SJSA1 (cell line): ENCODE measurements around the gene PTPRD. TPM values are rescaled to one million over a fixed set of nuclear protein-coding genes. Genes with fewer than 3 reads are reported as not detected.
"Not testable (repeated sequence)": the region's sequence is repeated elsewhere in the genome, so short reads cannot be mapped to it uniquely, and the experiment has no call there.

ENCODE experiments used
- DNase-seq, 2 experiments: peaks; one replicate each; pipeline ENCODE4 v3.0.0-alpha.2; 2015 to 2020; ENCODE audit warnings: low spot score in 2 of 2, low read depth in 1 of 2
- H3K27ac ChIP-seq: fragments of 250-450 bp; sonication (Bioruptor Pico); 2 replicates; pipeline ENCODE4 v1.5.1; 2020; ENCODE audit warnings: mild to moderate bottlenecking, moderate library complexity
- H3K27me3 ChIP-seq: fragments of 250-450 bp; sonication (Bioruptor Pico); replicated peaks from 2 replicates; pipeline ENCODE4 v1.5.1; 2020; ENCODE audit warnings: mild to moderate bottlenecking, moderate library complexity
- H3K36me3 ChIP-seq: fragments of 250-450 bp; sonication (Bioruptor Pico); 2 replicates; pipeline ENCODE4 v1.5.1; 2020; ENCODE audit warnings: mild to moderate bottlenecking
- H3K4me1 ChIP-seq: fragments of 250-450 bp; sonication (Bioruptor Pico); replicated peaks from 2 replicates; pipeline ENCODE4 v1.6.1; 2021; ENCODE audit warnings: mild to moderate bottlenecking
- H3K4me3 ChIP-seq: fragments of 250-450 bp; sonication (Bioruptor Pico); 2 replicates; pipeline ENCODE4 v1.5.1; 2020; ENCODE audit warnings: mild to moderate bottlenecking
- H3K9me3 ChIP-seq: fragments of 250-450 bp; sonication (Bioruptor Pico); replicated peaks from 2 replicates; pipeline ENCODE4 v1.5.1; 2020; ENCODE audit warnings: mild to moderate bottlenecking
- total RNA-seq: library from RNA; depleted of rRNA; stranded (reverse); fragments of >200 nt; shearing (Covaris generic); gene quantifications from 2 replicates; pipeline ENCODE4 v1.2.3, GENCODE V29; 2014

The PTPRD gene
- total RNA-seq, 1 experiment from 2014 or later, result not detected

- H3K9me3 ChIP-seq, result no peaks in the 10 kb centered on the region
- DNase-seq, result no peak
- no peaks in the 10 kb centered on the region for H3K27me3 ChIP-seq
- no peaks in the 10 kb centered on the region for H3K36me3 ChIP-seq
- H3K4me3 ChIP-seq, result no peak overlapping the region
- no peaks in the 10 kb centered on the region for H3K4me1 ChIP-seq
- H3K27ac ChIP-seq, result no peak overlapping the region
These were observed 1090.4 kb downstream of the PTPRD start for GRCh38 chr9:9522406-9522805.

DNA sequence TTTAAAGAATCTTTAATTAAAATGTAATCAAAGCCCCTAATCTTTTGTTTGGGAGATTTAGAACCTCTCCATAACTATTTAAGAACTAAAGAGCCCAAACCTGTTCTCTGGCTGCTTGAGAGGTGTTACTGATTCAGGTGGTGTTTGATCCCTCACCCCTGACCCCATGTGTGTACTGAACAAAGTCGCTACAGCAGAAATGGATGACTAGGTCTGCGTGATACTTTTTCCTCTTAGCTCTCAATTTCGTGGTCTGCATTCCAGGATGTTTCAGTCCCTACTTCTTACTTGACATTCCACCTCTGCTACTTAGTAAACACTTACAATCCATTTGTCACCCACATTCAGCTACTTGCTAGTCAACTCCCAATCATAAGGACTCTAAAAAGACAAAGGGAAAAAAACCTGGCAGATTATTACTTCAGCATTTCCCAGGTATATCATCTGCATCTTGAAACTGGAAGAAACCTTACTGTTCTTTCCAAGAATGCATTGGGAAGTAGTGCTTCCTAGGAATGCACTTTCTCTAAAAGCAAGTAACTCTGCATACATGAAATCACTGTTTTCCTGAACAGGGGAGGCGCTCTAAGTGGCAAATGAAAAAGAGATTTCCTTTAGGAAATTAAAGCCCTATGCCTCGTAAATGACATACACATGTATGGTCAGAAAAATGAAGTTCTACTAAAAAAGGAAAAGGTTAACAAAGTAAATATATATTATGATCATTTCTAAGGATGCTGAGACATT, 1091.6 kb downstream of the PTPRD start:
- Histone ChIP-seq H3K36me3 (no peaks in the 10 kb centered on the region), H3K4me3 (no peak overlapping the region), H3K4me1 (no peaks in the 10 kb centered on the region), H3K9me3 (no peaks in the 10 kb centered on the region), H3K27me3 (no peaks in the 10 kb centered on the region), H3K27ac (no peak overlapping the region)
- no peak for DNase-seq

DNA sequence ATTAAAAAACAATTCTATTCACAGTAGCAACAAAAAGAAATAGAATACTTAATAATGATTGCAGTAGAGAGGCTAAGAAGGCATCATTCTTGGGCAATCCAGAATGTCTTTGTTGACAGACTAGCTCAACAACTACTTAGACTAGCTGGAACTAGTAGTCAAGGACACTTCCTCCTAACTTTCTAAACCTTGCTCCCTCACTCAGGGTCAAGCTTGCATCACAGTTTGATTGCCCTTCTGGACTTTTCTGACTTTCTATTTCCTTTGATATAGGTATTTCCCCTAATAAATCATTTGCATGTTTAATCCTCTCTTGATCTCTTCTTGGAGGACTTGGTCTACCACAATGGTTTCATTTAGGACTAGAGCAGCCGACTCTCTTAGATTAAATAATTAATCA, 1107.9 kb downstream of the PTPRD start:
- no peaks in the 10 kb centered on the region for H3K4me1 ChIP-seq
- no peak for DNase-seq
- H3K27ac ChIP-seq, result no peak overlapping the region
- H3K9me3 ChIP-seq, result no peaks in the 10 kb centered on the region
- H3K27me3 ChIP-seq, result no peaks in the 10 kb centered on the region
- H3K4me3 ChIP-seq, result no peak overlapping the region
- H3K36me3 ChIP-seq, result no peaks in the 10 kb centered on the region

- H3K36me3 ChIP-seq, result no peaks in the 10 kb centered on the region
- no peaks in the 10 kb centered on the region for H3K4me1 ChIP-seq
- H3K27ac ChIP-seq, result no peak overlapping the region
- H3K9me3 ChIP-seq, result no peaks in the 10 kb centered on the region
- H3K27me3 ChIP-seq, result no peaks in the 10 kb centered on the region
- no peak overlapping the region for H3K4me3 ChIP-seq
- DNase-seq, result no peak
These were observed 1113.3 kb downstream of the PTPRD start for GRCh38 chr9:9499546-9499945.

DNA sequence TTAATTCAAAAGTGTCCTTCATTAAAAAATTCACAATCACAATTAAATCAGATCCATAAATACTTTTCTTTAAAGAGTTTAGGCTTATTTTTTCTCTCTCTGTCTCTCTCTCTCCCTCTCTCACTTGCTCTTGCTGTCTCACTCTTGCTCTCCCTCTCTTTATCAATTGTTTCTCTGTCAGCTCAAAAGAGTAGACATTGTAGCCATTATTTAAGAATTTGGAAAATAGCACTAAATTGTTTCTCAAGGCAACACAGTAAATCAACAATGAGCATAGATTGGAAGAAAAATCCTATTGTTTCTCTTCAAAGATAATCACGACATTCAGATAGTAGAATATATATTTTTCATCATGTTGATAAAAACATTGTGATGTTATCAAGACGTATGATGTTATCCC, 1114.0 kb downstream of the PTPRD start:
- no peak overlapping the region for H3K4me3 ChIP-seq
- no peaks in the 10 kb centered on the region for H3K9me3 ChIP-seq
- no peaks in the 10 kb centered on the region for H3K27me3 ChIP-seq
- no peak overlapping the region for H3K27ac ChIP-seq
- no peaks in the 10 kb centered on the region for H3K36me3 ChIP-seq
- no peak for DNase-seq
- no peaks in the 10 kb centered on the region for H3K4me1 ChIP-seq

GRCh38 chr9:9498128-9498527, 1114.7 kb downstream of the PTPRD start:
- no peak overlapping the region for H3K4me3 ChIP-seq
- no peaks in the 10 kb centered on the region for H3K27me3 ChIP-seq
- H3K4me1 ChIP-seq, result no peaks in the 10 kb centered on the region
- no peak for DNase-seq
- no peak overlapping the region for H3K27ac ChIP-seq
- H3K9me3 ChIP-seq, result no peaks in the 10 kb centered on the region
- H3K36me3 ChIP-seq, result no peaks in the 10 kb centered on the region

DNA sequence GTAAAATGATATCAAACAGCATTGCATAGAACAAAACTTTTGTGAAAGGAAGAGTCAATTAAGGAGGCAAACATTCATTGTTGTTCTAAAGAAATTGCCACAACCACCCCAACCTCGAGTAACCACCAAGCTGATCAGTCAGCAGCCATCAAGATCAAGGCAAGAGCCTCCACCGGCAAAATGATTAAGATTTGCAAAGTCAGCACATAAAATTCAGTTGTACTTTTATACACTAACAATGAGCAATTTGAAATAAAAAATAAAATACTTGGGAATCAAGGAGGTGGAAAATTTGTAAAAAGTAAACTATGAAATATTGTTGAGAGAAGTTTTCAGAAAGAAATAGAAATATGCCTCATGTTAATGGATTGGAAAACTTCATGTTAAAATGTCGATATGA, 1118.5 kb downstream of the PTPRD start:
- Histone ChIP-seq H3K36me3 (no peaks in the 10 kb centered on the region), H3K4me1 (no peaks in the 10 kb centered on the region), H3K27me3 (no peaks in the 10 kb centered on the region), H3K27ac (no peak overlapping the region), H3K4me3 (no peak overlapping the region), H3K9me3 (no peaks in the 10 kb centered on the region)
- DNase-seq, result no peak

DNA sequence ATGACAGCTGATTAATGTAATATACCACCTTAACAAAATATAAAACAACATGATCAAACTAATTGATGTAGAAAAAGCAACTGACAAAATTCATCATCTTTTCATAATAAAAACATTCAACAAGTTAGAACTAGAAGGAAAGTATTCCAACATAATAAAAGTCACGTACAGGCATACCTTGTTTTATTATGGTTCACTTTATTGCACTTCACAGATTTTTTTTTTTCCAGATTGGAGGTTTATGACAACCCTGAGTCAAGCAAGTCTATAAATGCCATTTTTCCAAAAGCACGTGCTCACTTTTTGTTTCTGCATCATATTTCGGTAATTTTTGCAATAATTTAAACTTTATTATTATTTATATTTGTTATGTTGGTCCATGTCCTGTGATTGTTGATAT, 1120.3 kb downstream of the PTPRD start:
- Histone ChIP-seq H3K4me3 (no peak overlapping the region), H3K4me1 (no peaks in the 10 kb centered on the region), H3K27ac (no peak overlapping the region), H3K27me3 (no peaks in the 10 kb centered on the region), H3K9me3 (no peaks in the 10 kb centered on the region), H3K36me3 (no peaks in the 10 kb centered on the region)
- DNase-seq, result no peak

- no peak for DNase-seq
- Histone ChIP-seq H3K4me3 (no peak overlapping the region), H3K36me3 (no peaks in the 10 kb centered on the region), H3K9me3 (no peaks in the 10 kb centered on the region), H3K4me1 (no peaks in the 10 kb centered on the region), H3K27ac (no peak overlapping the region), H3K27me3 (no peaks in the 10 kb centered on the region)
These were observed 1123.6 kb downstream of the PTPRD start for GRCh38 chr9:9489183-9489582.

DNA sequence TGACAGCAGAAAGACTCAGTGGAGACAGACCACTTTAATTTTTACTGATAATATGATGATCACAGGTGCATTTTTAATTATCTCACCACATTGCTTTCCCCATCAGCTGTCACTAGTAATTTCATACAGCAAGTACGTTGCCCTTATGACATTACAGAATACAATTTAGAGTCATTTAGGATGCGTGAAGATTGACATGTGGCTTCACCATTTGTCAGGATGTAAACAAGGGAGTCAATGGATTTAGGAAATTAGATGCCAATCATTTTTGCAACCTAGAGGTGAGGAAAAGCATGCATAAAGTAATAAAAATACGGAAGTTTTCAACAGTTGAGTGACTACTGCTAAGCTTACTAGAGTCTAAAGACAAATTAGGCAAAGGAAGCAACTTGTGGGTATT, 1129.6 kb downstream of the PTPRD start:
- no peak overlapping the region for H3K4me3 ChIP-seq
- no peaks in the 10 kb centered on the region for H3K27me3 ChIP-seq
- no peaks in the 10 kb centered on the region for H3K9me3 ChIP-seq
- no peaks in the 10 kb centered on the region for H3K36me3 ChIP-seq
- no peak overlapping the region for H3K27ac ChIP-seq
- DNase-seq, result no peak
- no peaks in the 10 kb centered on the region for H3K4me1 ChIP-seq

GRCh38 chr9:9478741-9479140, 1134.1 kb downstream of the PTPRD start:
- Histone ChIP-seq H3K4me3 (no peak overlapping the region), H3K9me3 (no peaks in the 10 kb centered on the region), H3K4me1 (no peaks in the 10 kb centered on the region), H3K36me3 (no peaks in the 10 kb centered on the region), H3K27ac (no peak overlapping the region), H3K27me3 (no peaks in the 10 kb centered on the region)
- DNase-seq, result no peak

DNA sequence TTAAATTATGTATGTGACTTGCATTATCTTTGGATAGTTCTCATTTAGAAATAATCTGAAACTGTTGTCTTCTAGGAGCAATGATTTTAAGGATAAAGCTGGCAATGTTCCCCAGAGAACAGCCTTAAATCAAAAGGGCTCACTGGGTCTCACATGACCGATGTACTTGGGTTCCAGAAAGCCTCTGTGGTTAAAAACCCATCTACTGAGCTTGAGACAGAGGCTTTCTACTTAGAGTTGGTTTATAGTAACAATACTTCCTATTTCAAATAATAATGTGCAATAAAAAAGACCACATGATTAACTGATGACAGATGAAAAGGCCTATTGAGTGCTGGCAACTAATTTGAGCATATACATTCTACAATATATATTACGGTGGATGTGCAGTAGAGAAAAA, 1143.5 kb downstream of the PTPRD start:
- H3K9me3 ChIP-seq, result no peaks in the 10 kb centered on the region
- H3K27me3 ChIP-seq, result no peaks in the 10 kb centered on the region
- no peaks in the 10 kb centered on the region for H3K4me1 ChIP-seq
- H3K36me3 ChIP-seq, result no peaks in the 10 kb centered on the region
- no peak overlapping the region for H3K4me3 ChIP-seq
- no peak overlapping the region for H3K27ac ChIP-seq
- DNase-seq, result no peak

DNA sequence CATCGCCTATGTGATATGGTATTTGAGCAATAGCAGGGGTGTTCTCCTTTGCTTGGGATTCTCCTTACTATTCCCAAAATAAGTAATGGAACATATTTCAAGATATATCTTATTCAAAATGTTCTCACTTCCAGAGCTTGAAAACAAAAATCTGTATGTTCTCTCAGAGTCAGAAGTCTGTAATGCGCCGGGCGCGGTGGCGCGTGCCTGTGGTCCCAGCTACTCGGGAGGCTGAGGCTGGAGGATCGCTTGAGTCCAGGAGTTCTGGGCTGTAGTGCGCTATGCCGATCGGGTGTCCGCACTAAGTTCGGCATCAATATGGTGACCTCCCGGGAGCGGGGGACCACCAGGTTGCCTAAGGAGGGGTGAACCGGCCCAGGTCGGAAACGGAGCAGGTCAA, 1170.9 kb downstream of the PTPRD start:
- not testable (repeated sequence) for DNase-seq, H3K27me3 ChIP-seq, H3K4me1 ChIP-seq, H3K36me3 ChIP-seq, H3K4me3 ChIP-seq, H3K9me3 ChIP-seq, H3K27ac ChIP-seq

DNA sequence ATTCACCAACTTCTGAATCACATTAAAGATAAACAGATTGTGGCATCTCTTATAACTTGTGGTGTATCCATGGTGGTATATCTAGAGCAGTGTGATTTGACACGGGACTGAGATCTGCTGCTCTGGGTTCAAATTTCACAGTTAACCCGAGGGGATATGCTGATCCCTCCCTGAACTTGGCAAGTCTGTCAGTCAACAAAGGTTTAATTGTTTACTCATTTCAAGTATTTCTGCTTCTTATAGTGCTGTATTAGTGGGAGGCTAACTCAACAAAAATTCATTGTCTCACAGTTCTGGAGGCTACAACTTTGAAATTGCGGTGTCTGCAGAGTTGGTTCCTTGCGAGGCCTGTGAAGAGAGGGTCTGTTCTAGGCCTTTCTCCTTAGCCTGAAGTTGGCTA, 1175.2 kb downstream of the PTPRD start:
- H3K27me3 ChIP-seq, result no peaks in the 10 kb centered on the region
- DNase-seq, result no peak
- H3K27ac ChIP-seq, result no peak overlapping the region
- H3K36me3 ChIP-seq, result no peaks in the 10 kb centered on the region
- H3K4me3 ChIP-seq, result no peak overlapping the region
- no peaks in the 10 kb centered on the region for H3K4me1 ChIP-seq
- H3K9me3 ChIP-seq, result no peaks in the 10 kb centered on the region

- H3K27me3 ChIP-seq, H3K27ac ChIP-seq, H3K9me3 ChIP-seq, DNase-seq, H3K4me3 ChIP-seq, H3K36me3 ChIP-seq, H3K4me1 ChIP-seq: not testable (repeated sequence)
These were observed 1186.3 kb downstream of the PTPRD start for GRCh38 chr9:9426454-9426853.
